HG02943 (cell line): ENCODE results near the gene KRT17.

ENCODE experiments used
- ATAC-seq: cut with Tn5 transposase; IDR thresholded peaks from one replicate; pipeline ENCODE4 v1.9.1; 2021; ENCODE audit warnings: mild to moderate bottlenecking, low read depth, moderate library complexity; ENCODE audit not compliant: unreplicated experiment

The KRT17 gene

GRCh38 chr17:41624208-41625101 lies at the start of gene KRT17:
TSS of gene KRT17 (minus strand) at chr17:41624575. CDS start at chr17:41624509, 66 bp downstream.
- ATAC-seq: no peak

GRCh38 chr17:41672153-41672552 lies 47.8 kb upstream of the KRT17 start:
- no peak for ATAC-seq

- ATAC-seq: no peak
These were observed 43.1 kb upstream of the KRT17 start for GRCh38 chr17:41667280-41668041.

- ATAC-seq: peak; percentile 49
These were observed 42.4 kb upstream of the KRT17 start for GRCh38 chr17:41666708-41667279.

GRCh38 chr17:41666237-41666641 lies 41.9 kb upstream of the KRT17 start:
- ATAC-seq: peak; percentile 33

- ATAC-seq: peak; percentile 58
These were observed 41.3 kb upstream of the KRT17 start for GRCh38 chr17:41665566-41666236.

GRCh38 chr17:41664587-41665565 lies 40.5 kb upstream of the KRT17 start:
- ATAC-seq: no peak

GRCh38 chr17:41664172-41664457 lies 39.7 kb upstream of the KRT17 start:
- no peak for ATAC-seq

- no peak for ATAC-seq
These were observed 39.2 kb upstream of the KRT17 start for GRCh38 chr17:41663451-41664171.

- ATAC-seq: no peak
These were observed 35.9 kb upstream of the KRT17 start for GRCh38 chr17:41660221-41660711.

GRCh38 chr17:41659427-41660212 lies 35.2 kb upstream of the KRT17 start:
- ATAC-seq: no peak

GRCh38 chr17:41658846-41659245 lies 34.5 kb upstream of the KRT17 start:
- no peak for ATAC-seq

GRCh38 chr17:41657936-41658335 lies 33.6 kb upstream of the KRT17 start:
- ATAC-seq: no peak

- no peak for ATAC-seq
These were observed 32.9 kb upstream of the KRT17 start for GRCh38 chr17:41657176-41657754.

GRCh38 chr17:41656249-41657023 lies 32.1 kb upstream of the KRT17 start:
- no peak for ATAC-seq

GRCh38 chr17:41655611-41656111 lies 31.3 kb upstream of the KRT17 start:
- ATAC-seq: no peak
